ENCODE data around the gene TPO.
"Not testable (repeated sequence)": the region's sequence is repeated elsewhere in the genome, so short reads cannot be mapped to it uniquely, and the experiment has no call there.

Gene TPO

GRCh38 chr2:1551905-1552304, 138.6 kb downstream of the TPO start:
- no peak for DNase-seq (ENCODE audit: low read depth in 2 of 3, low spot score in 2 of 3)

GRCh38 chr2:1552611-1553010, 139.3 kb downstream of the TPO start:
- DNase-seq (ENCODE audit: low read depth in 2 of 3, low spot score in 2 of 3): no peak

- no peak for DNase-seq (ENCODE audit: low read depth in 2 of 3, low spot score in 2 of 3)
These were observed 140.5 kb downstream of the TPO start for GRCh38 chr2:1553671-1554295.

GRCh38 chr2:1556286-1556685, 143.0 kb downstream of the TPO start:
- no peak for DNase-seq (ENCODE audit: low read depth in 2 of 3, low spot score in 2 of 3)

- no peak for DNase-seq (ENCODE audit: low read depth in 2 of 3, low spot score in 2 of 3)
These were observed 143.7 kb downstream of the TPO start for GRCh38 chr2:1556776-1557466.

- DNase-seq (ENCODE audit: low read depth in 2 of 3, low spot score in 2 of 3): no peak
These were observed 144.2 kb downstream of the TPO start for GRCh38 chr2:1557467-1557820.

GRCh38 chr2:1559589-1560175, 146.4 kb downstream of the TPO start:
- DNase-seq (ENCODE audit: low read depth in 2 of 3, low spot score in 2 of 3): no peak

GRCh38 chr2:1561259-1561658, 148.0 kb downstream of the TPO start:
- no peak for DNase-seq (ENCODE audit: low read depth in 2 of 3, low spot score in 2 of 3)

- no peak for DNase-seq (ENCODE audit: low read depth in 2 of 3, low spot score in 2 of 3)
These were observed 148.7 kb downstream of the TPO start for GRCh38 chr2:1561811-1562421.

GRCh38 chr2:1563084-1563857, 150.0 kb downstream of the TPO start:
- no peak for DNase-seq (ENCODE audit: low read depth in 2 of 3, low spot score in 2 of 3)

- DNase-seq (ENCODE audit: low read depth in 2 of 3, low spot score in 2 of 3): no peak
These were observed 151.0 kb downstream of the TPO start for GRCh38 chr2:1563943-1564891.

GRCh38 chr2:1567556-1568344, 154.5 kb downstream of the TPO start:
- no peak for DNase-seq (ENCODE audit: low read depth in 2 of 3, low spot score in 2 of 3)

- DNase-seq (ENCODE audit: low read depth in 2 of 3, low spot score in 2 of 3): not testable (repeated sequence)
These were observed 155.0 kb downstream of the TPO start for GRCh38 chr2:1568345-1568668.

- DNase-seq (ENCODE audit: low read depth in 2 of 3, low spot score in 2 of 3): no peak
These were observed 156.7 kb downstream of the TPO start for GRCh38 chr2:1569879-1570450.

GRCh38 chr2:1571477-1572417, 158.5 kb downstream of the TPO start:
- DNase-seq (ENCODE audit: low read depth in 2 of 3, low spot score in 2 of 3): no peak

GRCh38 chr2:1572638-1573037, 159.4 kb downstream of the TPO start:
- no peak for DNase-seq (ENCODE audit: low read depth in 2 of 3, low spot score in 2 of 3)

- no peak for DNase-seq (ENCODE audit: low read depth in 2 of 3, low spot score in 2 of 3)
These were observed 164.6 kb downstream of the TPO start for GRCh38 chr2:1577846-1578245.

GRCh38 chr2:1581257-1581964, 168.1 kb downstream of the TPO start:
- not testable (repeated sequence) for DNase-seq (ENCODE audit: low read depth in 2 of 3, low spot score in 2 of 3)
